Uterus (tissue), 4 donors: Measurements from ENCODE around the gene SLC2A5. TPM values are rescaled to one million over a fixed set of nuclear protein-coding genes. Genes with fewer than 3 reads are reported as not detected.

Experiments used
- DNase-seq, 2 donors: peaks; one replicate each; pipeline ENCODE4 v3.0.0-alpha.2; 2019 to 2020
- H3K27ac ChIP-seq, 2 donors: fragments of 200-600 bp; sonication (generic); 1 replicate in 1 of 2; 2 replicates in 1 of 2; pipeline ENCODE4 v1.5.1; 2016 to 2018
- H3K27me3 ChIP-seq, 2 donors: fragments of 200-600 bp; sonication (generic); one replicate each; pipeline ENCODE4 v1.5.1; 2018 to 2019; ENCODE audit warnings: control low read depth in 1 of 2
- H3K36me3 ChIP-seq, 2 donors: fragments of 200-600 bp; sonication (generic); one replicate each; pipeline ENCODE4 v1.5.1; 2019; ENCODE audit warnings: control low read depth in 1 of 2
- H3K4me1 ChIP-seq, 2 donors: fragments of 200-600 bp; sonication (generic); one replicate each; pipeline ENCODE4 v1.5.1; 2018 to 2019; ENCODE audit warnings: control low read depth in 1 of 2
- H3K4me3 ChIP-seq, 2 donors: fragments of 200-600 bp; sonication (generic); 1 replicate in 1 of 2; 2 replicates in 1 of 2; pipeline ENCODE4 v1.5.1; 2018 to 2019; ENCODE audit warnings: mild to moderate bottlenecking in 1 of 2
- H3K9me3 ChIP-seq, 2 donors: fragments of 200-600 bp; sonication (generic); one replicate each; pipeline ENCODE4 v1.5.1; 2019; ENCODE audit warnings: control low read depth in 1 of 2
- POLR2A ChIP-seq, 2 donors: fragments of 450-650 bp; IDR thresholded peaks; one replicate each; pipeline ENCODE4 v1.6.1; 2016; ENCODE audit warnings: antibody characterized with exemption in 2 of 2, mild to moderate bottlenecking in 1 of 2, moderate library complexity in 1 of 2
- intact Hi-C: fragments of 100-400 bp; cut with DNase I; formaldehyde crosslinking; loops from one replicate; pipeline ENCODE4 v1.15.1; 2023; ENCODE audit warnings: low total_unique reads
- total RNA-seq, 4 donors: library from RNA; depleted of rRNA in 3 of 4; stranded (reverse); fragments of >200 nt in 3 of 4; gene quantifications; one replicate each; pipeline versions ENCODE4 v1.1.0 to v1.2.4, GENCODE V29; 2014 to 2023
- TF ChIP-seq, protein P1 (sequence below), 4 experiments: fragments of 200-600 bp in 2 of 4; fragments of 450-650 bp in 2 of 4; sonication (generic) in 2 of 4; IDR thresholded peaks; one replicate each; pipeline ENCODE4 v1.5.1; 2016 to 2019; ENCODE audit warnings: antibody characterized with exemption in 4 of 4, mild to moderate bottlenecking in 2 of 4, moderate library complexity in 1 of 4
- donor health status: DM: yes; HTN: yes; CAD: no.

The SLC2A5 gene
- total RNA-seq, 4 donors from 2014 or later, result 1.1 to 2.4 TPM; not detected in 2

DNA sequence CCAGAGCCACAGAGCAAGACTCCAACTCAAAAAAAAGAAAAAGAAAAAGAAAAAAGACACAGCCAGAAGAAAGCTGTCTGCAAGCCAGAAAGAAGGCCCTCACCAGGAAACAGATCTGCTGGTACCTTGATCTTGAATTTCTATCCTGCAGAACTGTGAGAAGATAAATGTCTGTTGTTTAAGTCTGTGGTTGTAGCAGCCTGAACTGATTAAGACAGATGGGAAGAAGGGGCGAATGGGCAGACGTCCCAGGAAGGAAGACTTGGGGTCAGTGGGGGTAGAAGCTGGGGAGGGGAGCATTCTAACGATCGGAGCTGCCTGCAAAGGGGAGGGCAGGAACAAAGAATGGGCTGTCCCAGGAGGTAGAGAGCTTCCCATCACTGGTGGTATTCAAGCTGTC is 49.5 kb downstream of the SLC2A5 start:
- TF ChIP-seq, protein P1, sequence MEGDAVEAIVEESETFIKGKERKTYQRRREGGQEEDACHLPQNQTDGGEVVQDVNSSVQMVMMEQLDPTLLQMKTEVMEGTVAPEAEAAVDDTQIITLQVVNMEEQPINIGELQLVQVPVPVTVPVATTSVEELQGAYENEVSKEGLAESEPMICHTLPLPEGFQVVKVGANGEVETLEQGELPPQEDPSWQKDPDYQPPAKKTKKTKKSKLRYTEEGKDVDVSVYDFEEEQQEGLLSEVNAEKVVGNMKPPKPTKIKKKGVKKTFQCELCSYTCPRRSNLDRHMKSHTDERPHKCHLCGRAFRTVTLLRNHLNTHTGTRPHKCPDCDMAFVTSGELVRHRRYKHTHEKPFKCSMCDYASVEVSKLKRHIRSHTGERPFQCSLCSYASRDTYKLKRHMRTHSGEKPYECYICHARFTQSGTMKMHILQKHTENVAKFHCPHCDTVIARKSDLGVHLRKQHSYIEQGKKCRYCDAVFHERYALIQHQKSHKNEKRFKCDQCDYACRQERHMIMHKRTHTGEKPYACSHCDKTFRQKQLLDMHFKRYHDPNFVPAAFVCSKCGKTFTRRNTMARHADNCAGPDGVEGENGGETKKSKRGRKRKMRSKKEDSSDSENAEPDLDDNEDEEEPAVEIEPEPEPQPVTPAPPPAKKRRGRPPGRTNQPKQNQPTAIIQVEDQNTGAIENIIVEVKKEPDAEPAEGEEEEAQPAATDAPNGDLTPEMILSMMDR (IDR thresholded peaks at IDR 0.05), result no peak
- TF ChIP-seq POLR2A (IDR thresholded peaks at IDR 0.05), result no peak
- intact Hi-C loops, result no loop called here
- H3K36me3 ChIP-seq, result no peaks in the 10 kb centered on the region
- no peaks in the 10 kb centered on the region for H3K4me1 ChIP-seq
- no peaks in the 10 kb centered on the region for H3K27me3 ChIP-seq
- DNase-seq, result no peak
- H3K9me3 ChIP-seq, result no peaks in the 10 kb centered on the region
- no peak overlapping the region for H3K4me3 ChIP-seq
- H3K27ac ChIP-seq, result no peak overlapping the region

- H3K27me3 ChIP-seq, result no peaks in the 10 kb centered on the region
- no peak overlapping the region for H3K27ac ChIP-seq
- H3K36me3 ChIP-seq, result no peaks in the 10 kb centered on the region
- TF ChIP-seq, protein P1 (IDR thresholded peaks at IDR 0.05), result no peak
- no peak for TF ChIP-seq POLR2A (IDR thresholded peaks at IDR 0.05)
- DNase-seq, result no peak
- no peaks in the 10 kb centered on the region for H3K9me3 ChIP-seq
- no peaks in the 10 kb centered on the region for H3K4me1 ChIP-seq
- H3K4me3 ChIP-seq, result no peak overlapping the region
- intact Hi-C loops, result no loop called here
These were observed 51.1 kb downstream of the SLC2A5 start for GRCh38 chr1:9018333-9018732.

DNA sequence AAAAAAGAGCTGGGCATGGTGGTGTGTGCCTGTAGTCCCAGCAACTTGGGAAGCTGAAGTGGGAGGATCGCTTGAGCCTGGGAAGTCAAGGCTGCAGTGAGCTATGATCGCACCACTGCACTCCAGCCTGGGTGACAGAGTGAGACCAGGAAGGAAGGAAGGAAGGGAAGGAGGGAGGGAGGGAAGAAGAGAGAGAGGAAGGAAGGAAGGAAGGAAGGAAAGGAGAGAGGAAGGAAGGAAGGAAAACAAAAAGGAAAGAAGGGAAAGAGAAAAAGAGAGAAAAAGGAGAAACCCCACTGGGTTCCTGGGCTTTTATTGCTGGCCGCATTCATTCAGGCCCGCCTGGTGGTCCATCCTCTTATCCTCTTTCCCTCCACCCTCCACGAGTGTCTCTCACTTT is 53.0 kb downstream of the SLC2A5 start:
- no peaks in the 10 kb centered on the region for H3K27me3 ChIP-seq
- H3K4me3 ChIP-seq, result no peak overlapping the region
- DNase-seq, result no peak
- no peaks in the 10 kb centered on the region for H3K4me1 ChIP-seq
- TF ChIP-seq, protein P1 (IDR thresholded peaks at IDR 0.05), result no peak
- no peak for TF ChIP-seq POLR2A (IDR thresholded peaks at IDR 0.05)
- H3K36me3 ChIP-seq, result no peaks in the 10 kb centered on the region
- no peak overlapping the region for H3K27ac ChIP-seq
- H3K9me3 ChIP-seq, result no peaks in the 10 kb centered on the region
- intact Hi-C loops, result no loop called here

- no peak overlapping the region for H3K4me3 ChIP-seq
- TF ChIP-seq POLR2A (IDR thresholded peaks at IDR 0.05), result no peak
- TF ChIP-seq, protein P1 (IDR thresholded peaks at IDR 0.05), result no peak
- no peak overlapping the region for H3K27ac ChIP-seq
- no peaks in the 10 kb centered on the region for H3K9me3 ChIP-seq
- intact Hi-C loops, result no loop called here
- no peaks in the 10 kb centered on the region for H3K4me1 ChIP-seq
- H3K36me3 ChIP-seq, result no peaks in the 10 kb centered on the region
- no peaks in the 10 kb centered on the region for H3K27me3 ChIP-seq
- no peak for DNase-seq
These were observed 54.7 kb downstream of the SLC2A5 start for GRCh38 chr1:9014475-9015375.

DNA sequence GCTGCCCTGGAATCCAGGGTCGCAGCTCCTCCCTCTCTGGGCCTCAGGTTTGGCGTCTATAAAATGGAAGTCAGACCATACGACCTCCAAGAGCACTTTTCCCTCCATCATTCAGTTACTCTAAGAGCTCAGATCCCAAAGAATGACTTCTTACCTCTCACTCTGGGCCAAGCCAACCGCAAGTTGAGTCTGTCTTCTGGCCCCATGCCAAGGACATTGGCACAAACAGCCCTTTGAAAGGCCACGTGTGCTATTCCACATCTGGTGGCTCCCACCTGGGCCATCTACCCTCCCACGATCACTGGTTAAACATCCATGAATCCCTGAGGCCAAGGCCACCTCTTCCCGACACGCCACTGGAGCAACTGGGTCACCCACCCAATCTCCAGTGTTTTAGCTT is 55.6 kb downstream of the SLC2A5 start:
- Histone ChIP-seq H3K27me3 (no peaks in the 10 kb centered on the region), H3K9me3 (no peaks in the 10 kb centered on the region), H3K36me3 (no peaks in the 10 kb centered on the region), H3K4me1 (no peaks in the 10 kb centered on the region), H3K4me3 (no peak overlapping the region), H3K27ac (no peak overlapping the region)
- intact Hi-C loops, result no loop called here
- DNase-seq, result no peak
- TF ChIP-seq POLR2A (IDR thresholded peaks at IDR 0.05), result no peak
- TF ChIP-seq, protein P1 (IDR thresholded peaks at IDR 0.05), result no peak
